IPS-20b (cell line): Measurements from ENCODE around the gene FAM107B.

ENCODE experiments used
- H3K27ac ChIP-seq: one replicate; pipeline ENCODE4 v1.5.1; 2013; ENCODE audit warnings: low read length
- H3K27me3 ChIP-seq: 2 replicates; pipeline ENCODE4 v1.6.1; 2013; ENCODE audit warnings: mild to moderate bottlenecking, low read length, inconsistent platforms; ENCODE audit not compliant: insufficient read depth
- H3K36me3 ChIP-seq: 2 replicates; pipeline ENCODE4 v1.6.1; 2013; ENCODE audit warnings: low read depth, mild to moderate bottlenecking, inconsistent platforms, low read length, moderate library complexity; ENCODE audit not compliant: insufficient read depth
- H3K4me1 ChIP-seq: 2 replicates; pipeline ENCODE4 v1.6.1; 2013; ENCODE audit warnings: mild to moderate bottlenecking, control low read depth, inconsistent platforms, low read length, moderate library complexity; ENCODE audit not compliant: insufficient read depth
- H3K4me3 ChIP-seq: 2 replicates; pipeline ENCODE4 v1.5.1; 2013; ENCODE audit warnings: mild to moderate bottlenecking, low read length, inconsistent platforms
- H3K9ac ChIP-seq: 2 replicates; pipeline ENCODE4 v1.6.1; 2013; ENCODE audit warnings: low read depth, mild to moderate bottlenecking, inconsistent platforms, low read length, moderate library complexity
- H3K9me3 ChIP-seq: 2 replicates; pipeline ENCODE4 v1.6.1; 2013; ENCODE audit warnings: mild to moderate bottlenecking, low read depth, low read length, inconsistent platforms; ENCODE audit not compliant: insufficient read depth

The FAM107B gene

GRCh38 chr10:14554491-14555205 lies 220.0 kb downstream of the FAM107B start:
- Histone ChIP-seq H3K27ac (no peak overlapping the region), H3K36me3 (no peaks in the 10 kb centered on the region), H3K9ac (no peak overlapping the region), H3K9me3 (no peaks in the 10 kb centered on the region), H3K4me1 (peaks cover 16% of the 10 kb centered on the region), H3K4me3 (no peak overlapping the region), H3K27me3 (no peaks in the 10 kb centered on the region)

- Histone ChIP-seq H3K9me3 (no peaks in the 10 kb centered on the region), H3K4me3 (no peak overlapping the region), H3K27ac (no peak overlapping the region), H3K9ac (no peak overlapping the region), H3K27me3 (no peaks in the 10 kb centered on the region), H3K4me1 (peaks cover 16% of the 10 kb centered on the region), H3K36me3 (no peaks in the 10 kb centered on the region)
Observed at GRCh38 chr10:14554091-14554490, 220.6 kb downstream of the FAM107B start.

- Histone ChIP-seq H3K4me3 (no peak overlapping the region), H3K4me1 (peaks cover 16% of the 10 kb centered on the region), H3K36me3 (no peaks in the 10 kb centered on the region), H3K27ac (no peak overlapping the region), H3K27me3 (no peaks in the 10 kb centered on the region), H3K9me3 (no peaks in the 10 kb centered on the region), H3K9ac (no peak overlapping the region)
Observed at GRCh38 chr10:14553448-14553847, 221.2 kb downstream of the FAM107B start.

- Histone ChIP-seq H3K9ac (no peak overlapping the region), H3K4me1 (peaks cover 23% of the 10 kb centered on the region)
Observed at GRCh38 chr10:14552015-14552414, 222.7 kb downstream of the FAM107B start.

GRCh38 chr10:14550471-14550981 lies 224.2 kb downstream of the FAM107B start:
- H3K9me3 ChIP-seq: no peaks in the 10 kb centered on the region
- H3K9ac ChIP-seq: no peak overlapping the region
- no peaks in the 10 kb centered on the region for H3K27me3 ChIP-seq
- no peaks in the 10 kb centered on the region for H3K36me3 ChIP-seq
- no peak overlapping the region for H3K4me3 ChIP-seq
- H3K27ac ChIP-seq: no peak overlapping the region
- H3K4me1 ChIP-seq: peaks cover 19% of the 10 kb centered on the region

More at GRCh38 chr10:14552015-14552414, 222.7 kb downstream of the FAM107B start:
- Histone ChIP-seq H3K36me3 (no peaks in the 10 kb centered on the region), H3K9me3 (no peaks in the 10 kb centered on the region), H3K27ac (no peak overlapping the region), H3K4me3 (no peak overlapping the region), H3K27me3 (no peaks in the 10 kb centered on the region)

GRCh38 chr10:14549496-14549895 lies 225.2 kb downstream of the FAM107B start:
- H3K27ac ChIP-seq: no peak overlapping the region
- H3K9ac ChIP-seq: no peak overlapping the region
- H3K27me3 ChIP-seq: no peaks in the 10 kb centered on the region
- no peaks in the 10 kb centered on the region for H3K36me3 ChIP-seq
- H3K4me1 ChIP-seq: peaks cover 18% of the 10 kb centered on the region
- no peaks in the 10 kb centered on the region for H3K9me3 ChIP-seq
- no peak overlapping the region for H3K4me3 ChIP-seq

GRCh38 chr10:14548970-14549369 lies 225.7 kb downstream of the FAM107B start:
- H3K27ac ChIP-seq: no peak overlapping the region
- H3K4me3 ChIP-seq: no peak overlapping the region
- H3K27me3 ChIP-seq: no peaks in the 10 kb centered on the region
- H3K9ac ChIP-seq: no peak overlapping the region
- H3K9me3 ChIP-seq: no peaks in the 10 kb centered on the region
- peaks cover 12% of the 10 kb centered on the region for H3K4me1 ChIP-seq
- H3K36me3 ChIP-seq: no peaks in the 10 kb centered on the region

- Histone ChIP-seq H3K9me3 (no peaks in the 10 kb centered on the region), H3K9ac (no peak overlapping the region), H3K36me3 (no peaks in the 10 kb centered on the region), H3K4me3 (no peak overlapping the region), H3K27ac (no peak overlapping the region), H3K4me1 (peaks cover 8% of the 10 kb centered on the region), H3K27me3 (no peaks in the 10 kb centered on the region)
Observed at GRCh38 chr10:14548474-14548873, 226.2 kb downstream of the FAM107B start.

- Histone ChIP-seq H3K9me3 (no peaks in the 10 kb centered on the region), H3K9ac (no peak overlapping the region), H3K36me3 (no peaks in the 10 kb centered on the region), H3K27ac (no peak overlapping the region), H3K4me1 (peaks cover 7% of the 10 kb centered on the region; the same call in 1 of the 2 replicates), H3K4me3 (no peak overlapping the region), H3K27me3 (no peaks in the 10 kb centered on the region)
Observed at GRCh38 chr10:14547816-14548215, 226.9 kb downstream of the FAM107B start.

GRCh38 chr10:14545827-14546226 lies 228.9 kb downstream of the FAM107B start:
- no peaks in the 10 kb centered on the region for H3K27me3 ChIP-seq
- H3K9ac ChIP-seq: no peak overlapping the region
- peaks cover 7% of the 10 kb centered on the region; the same call in 1 of the 2 replicates for H3K4me1 ChIP-seq
- H3K27ac ChIP-seq: no peak overlapping the region
- no peak overlapping the region for H3K4me3 ChIP-seq
- no peaks in the 10 kb centered on the region for H3K9me3 ChIP-seq
- H3K36me3 ChIP-seq: no peaks in the 10 kb centered on the region

GRCh38 chr10:14543904-14544210 lies 230.8 kb downstream of the FAM107B start:
- no peaks in the 10 kb centered on the region for H3K27me3 ChIP-seq
- no peak overlapping the region for H3K9ac ChIP-seq
- H3K4me3 ChIP-seq: no peak overlapping the region
- H3K4me1 ChIP-seq: peaks cover 7% of the 10 kb centered on the region; the same call in 1 of the 2 replicates
- no peak overlapping the region for H3K27ac ChIP-seq
- no peaks in the 10 kb centered on the region for H3K9me3 ChIP-seq
- no peaks in the 10 kb centered on the region for H3K36me3 ChIP-seq

GRCh38 chr10:14543046-14543903 lies 231.4 kb downstream of the FAM107B start:
- H3K9me3 ChIP-seq: no peaks in the 10 kb centered on the region
- no peaks in the 10 kb centered on the region for H3K27me3 ChIP-seq
- H3K36me3 ChIP-seq: no peaks in the 10 kb centered on the region
- no peak overlapping the region for H3K4me3 ChIP-seq
- no peak overlapping the region for H3K27ac ChIP-seq
- peaks cover 7% of the 10 kb centered on the region; the same call in 1 of the 2 replicates for H3K4me1 ChIP-seq
- no peak overlapping the region for H3K9ac ChIP-seq
